Activated CD8-positive, alpha-beta memory T cell treated with anti-CD3 and anti-CD28 coated beads, Interleukin-2, amount 10 ng/mL, durations not matched to agents 7 days and 5 days (primary cell): ENCODE measurements around the gene BANF1. TPM values are rescaled to one million over a fixed set of nuclear protein-coding genes. Genes with fewer than 3 reads are reported as not detected.
A peak's percentile ranks its signal among the peaks of the same experiment; 100 is the strongest.

Source experiments
- ATAC-seq: fragments of 150-1000 bp; cut with Tn5 transposase; one replicate; pipeline ENCODE4 v1.10.0; 2021; ENCODE audit warnings: moderate library complexity
- CTCF ChIA-PET: fragments of 350-600 bp; sonication (Branson Sonifier 250); formaldehyde crosslinking; loops from one replicate; lab custom pipeline; 2021; ENCODE audit warnings: antibody characterized with exemption; lab: Charles Lee
- DNase-seq: peaks from one replicate; pipeline ENCODE4 v3.0.0-alpha.2; 2020
- H3K27ac Mint-ChIP-seq: one replicate; pipeline ENCODE4 v1.8.0; 2021; ENCODE audit warnings: mild to moderate bottlenecking, mixed read lengths
- H3K27me3 Mint-ChIP-seq: one replicate; pipeline ENCODE4 v1.8.0; 2021; ENCODE audit warnings: mixed read lengths
- H3K36me3 Mint-ChIP-seq: one replicate; pipeline ENCODE4 v1.8.0; 2021; ENCODE audit warnings: mild to moderate bottlenecking, mixed read lengths
- H3K4me1 Mint-ChIP-seq: one replicate; pipeline ENCODE4 v1.8.0; 2021; ENCODE audit warnings: mixed read lengths
- H3K4me3 Mint-ChIP-seq: one replicate; pipeline ENCODE4 v1.8.0; 2021; ENCODE audit warnings: mild to moderate bottlenecking, moderate library complexity, mixed read lengths
- H3K9me3 Mint-ChIP-seq: one replicate; pipeline ENCODE4 v1.8.0; 2022; ENCODE audit warnings: low read depth, mixed read lengths
- total RNA-seq, 2 experiments: library from RNA; stranded (reverse); gene quantifications; one replicate each; pipeline ENCODE4 v1.2.3, GENCODE V29; 2021

BANF1 gene
- total RNA-seq, 2 experiments from 2014 or later, result 199 to 227 TPM

DNA sequence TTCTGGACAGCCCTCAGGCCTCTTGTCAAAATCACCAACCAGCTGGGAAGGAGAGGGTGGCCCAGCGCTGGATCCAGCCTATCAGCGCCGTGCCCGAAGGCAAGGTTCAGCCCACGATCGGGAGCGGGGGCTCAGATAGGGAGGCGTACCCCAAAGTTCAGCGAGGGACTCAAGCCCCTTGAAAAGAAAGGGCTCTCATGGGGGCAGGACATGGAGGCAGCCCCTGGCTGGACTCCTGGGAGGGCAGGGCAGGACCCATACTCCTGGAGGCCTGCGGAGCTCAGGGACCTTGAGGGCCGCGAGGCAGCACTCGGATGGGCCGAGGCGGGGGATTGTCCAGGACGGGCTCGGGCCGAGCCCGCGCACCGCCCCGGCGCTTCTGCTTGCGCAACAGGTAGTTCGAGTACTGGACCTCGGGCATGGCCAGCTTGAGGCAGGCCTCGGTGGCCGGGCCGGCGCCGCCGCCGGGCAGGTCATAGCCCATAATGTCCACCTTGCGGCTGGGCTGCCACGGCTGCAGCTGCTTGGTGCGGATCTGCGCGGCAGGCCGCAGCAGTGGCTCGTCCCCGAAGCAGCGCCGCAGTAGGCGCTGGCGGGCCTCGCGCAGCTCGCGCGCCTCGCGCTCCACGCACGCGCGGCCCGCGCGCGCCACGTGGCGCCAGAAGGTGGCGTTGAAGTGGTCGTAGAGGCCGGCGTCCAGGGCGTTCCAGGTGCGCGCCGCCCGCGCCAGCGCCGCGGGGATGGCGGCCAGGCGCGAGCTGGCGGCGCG lies 40.1 kb downstream of the BANF1 start:
- CTCF ChIA-PET, result interaction anchor here (1.5 kb wide), 1 partner anchor 154 kb away, joined by 4 read pairs; the partner anchor contains the start of gene FIBP

GRCh38 chr11:66042996-66043906 lies 40.9 kb downstream of the BANF1 start:
- CTCF ChIA-PET, result interaction anchor here (1.1 to 3.5 kb wide), 8 partner anchors 11 to 246 kb away, joined by 3 to 35 read pairs (median 6); partner anchors contain the start of genes FIBP, PACS1, SF3B2 and YIF1A
- peaks cover 11% of the 10 kb centered on the region for H3K27me3 Mint-ChIP-seq
- H3K4me3 Mint-ChIP-seq, result no peak overlapping the region
- DNase-seq (no peak), ATAC-seq (no peak)
- no peak overlapping the region for H3K27ac Mint-ChIP-seq
- H3K36me3 Mint-ChIP-seq, result no peaks in the 10 kb centered on the region
- H3K4me1 Mint-ChIP-seq, result peaks cover 12% of the 10 kb centered on the region
- H3K9me3 Mint-ChIP-seq, result no peaks in the 10 kb centered on the region

More for the DNA sequence above, 40.1 kb downstream of the BANF1 start:
- H3K27ac Mint-ChIP-seq, result no peak overlapping the region
- H3K4me3 Mint-ChIP-seq, result no peak overlapping the region
- DNase-seq, result no peak
- peaks cover 12% of the 10 kb centered on the region for H3K4me1 Mint-ChIP-seq
- H3K9me3 Mint-ChIP-seq, result no peaks in the 10 kb centered on the region
- H3K36me3 Mint-ChIP-seq, result no peaks in the 10 kb centered on the region
- peaks cover 11% of the 10 kb centered on the region for H3K27me3 Mint-ChIP-seq
- no peak for ATAC-seq

DNA sequence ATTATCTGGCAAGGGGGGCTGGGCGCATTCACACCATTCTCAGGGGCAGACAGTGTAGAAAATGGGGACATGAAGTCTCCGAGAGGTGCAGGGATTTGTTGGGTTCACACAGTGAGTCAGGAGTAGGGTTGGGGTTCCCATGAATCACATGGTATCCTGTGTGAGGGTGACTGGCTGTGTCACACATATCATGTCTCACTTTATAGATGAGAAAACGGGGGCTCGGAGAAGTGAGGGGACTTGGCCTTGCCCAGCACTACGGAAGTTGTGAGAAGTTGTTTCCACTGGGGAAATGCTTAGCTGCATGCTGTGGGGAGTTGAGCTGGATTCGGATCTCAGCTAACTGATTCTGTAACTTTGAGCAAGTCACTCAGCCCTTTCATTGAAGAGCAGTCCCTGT lies 42.5 kb downstream of the BANF1 start:
- no peak overlapping the region for H3K27ac Mint-ChIP-seq
- no peaks in the 10 kb centered on the region for H3K9me3 Mint-ChIP-seq
- H3K4me1 Mint-ChIP-seq, result peaks cover 15% of the 10 kb centered on the region
- peaks cover 6% of the 10 kb centered on the region for H3K27me3 Mint-ChIP-seq
- no peaks in the 10 kb centered on the region for H3K36me3 Mint-ChIP-seq
- DNase-seq (no peak), ATAC-seq (peak; percentile 45)
- no peak overlapping the region for H3K4me3 Mint-ChIP-seq
- CTCF ChIA-PET, result interaction anchor here (0.6 to 4.9 kb wide), 39 partner anchors 9 to 505 kb away, joined by 3 to 51 read pairs (median 4); partner anchors contain the start of genes AP5B1, BANF1, CST6 and FIBP

- peak; percentile 96 for ATAC-seq
- CTCF ChIA-PET, result interaction anchor here (0.6 to 4.9 kb wide), 39 partner anchors 9 to 505 kb away, joined by 3 to 51 read pairs (median 4); partner anchors contain the start of genes AP5B1, BANF1, CST6 and FIBP
- peaks cover 17% of the 10 kb centered on the region for H3K4me1 Mint-ChIP-seq
- H3K27ac Mint-ChIP-seq, result no peak overlapping the region
- H3K36me3 Mint-ChIP-seq, result no peaks in the 10 kb centered on the region
- peak; percentile 86 for DNase-seq
- H3K27me3 Mint-ChIP-seq, result peaks cover 2% of the 10 kb centered on the region
- H3K9me3 Mint-ChIP-seq, result no peaks in the 10 kb centered on the region
- H3K4me3 Mint-ChIP-seq, result no peak overlapping the region
These were observed 42.9 kb downstream of the BANF1 start for GRCh38 chr11:66045177-66045639.

- ATAC-seq (no peak), DNase-seq (no peak)
- Mint-ChIP-seq H3K36me3 (no peaks in the 10 kb centered on the region), H3K27me3 (no peaks in the 10 kb centered on the region), H3K9me3 (no peaks in the 10 kb centered on the region), H3K4me1 (peaks cover 28% of the 10 kb centered on the region), H3K27ac (no peak overlapping the region), H3K4me3 (no peak overlapping the region)
- CTCF ChIA-PET, result interaction anchor here (1.4 to 4.9 kb wide), 4 partner anchors 12 to 38 kb away, joined by 5 to 51 read pairs (median 18); partner anchors contain the start of gene PACS1
These were observed 44.6 kb downstream of the BANF1 start for GRCh38 chr11:66046901-66047300.

GRCh38 chr11:66047541-66048365 lies 45.5 kb downstream of the BANF1 start:
- CTCF ChIA-PET, result interaction anchor here (2.5 to 4.9 kb wide), 2 partner anchors 26 to 39 kb away, joined by 6 to 51 read pairs; no protein-coding TSS in a partner anchor
- Mint-ChIP-seq H3K9me3 (no peaks in the 10 kb centered on the region), H3K4me3 (no peak overlapping the region), H3K4me1 (peaks cover 32% of the 10 kb centered on the region), H3K27ac (no peak overlapping the region), H3K27me3 (no peaks in the 10 kb centered on the region), H3K36me3 (peaks cover 5% of the 10 kb centered on the region)
- DNase-seq, result no peak
- ATAC-seq, result no peak

GRCh38 chr11:66048547-66049323 lies 46.4 kb downstream of the BANF1 start, which contains the start of gene GAL3ST3:
Gene GAL3ST3 (minus strand): TSS chr11:66049161. CDS start chr11:66045415, 3,746 bp downstream.
- Mint-ChIP-seq H3K36me3 (peaks cover 11% of the 10 kb centered on the region), H3K27ac (no peak within 1 kb of the TSS), H3K4me1 (peaks cover 39% of the 10 kb centered on the region), H3K9me3 (no peaks in the 10 kb centered on the region), H3K4me3 (no peak within 1 kb of the TSS), H3K27me3 (no peaks in the 10 kb centered on the region)
- CTCF ChIA-PET, result interaction anchor here (2.5 to 4.9 kb wide), 2 partner anchors 27 to 40 kb away, joined by 6 to 51 read pairs; no protein-coding TSS in a partner anchor
- DNase-seq (no peak), ATAC-seq (no peak)

GRCh38 chr11:66050581-66051231 lies 48.4 kb downstream of the BANF1 start:
- Mint-ChIP-seq H3K4me3 (peak overlapping the region; percentile 89), H3K27ac (peak overlapping the region; percentile 19), H3K4me1 (peaks cover 35% of the 10 kb centered on the region), H3K9me3 (no peaks in the 10 kb centered on the region), H3K36me3 (peaks cover 24% of the 10 kb centered on the region), H3K27me3 (no peaks in the 10 kb centered on the region)
- no peak for DNase-seq
- CTCF ChIA-PET, result interaction anchor here (0.9 to 8.4 kb wide), 10 partner anchors 15 to 424 kb away, joined by 3 to 93 read pairs (median 6); partner anchors contain the start of genes KAT5 and MUS81
- no peak for ATAC-seq

- DNase-seq, result no peak
- peaks cover 27% of the 10 kb centered on the region for H3K36me3 Mint-ChIP-seq
- H3K9me3 Mint-ChIP-seq, result no peaks in the 10 kb centered on the region
- peaks cover 35% of the 10 kb centered on the region for H3K4me1 Mint-ChIP-seq
- CTCF ChIA-PET, result interaction anchor here (1.2 to 8.4 kb wide), 11 partner anchors 15 to 425 kb away, joined by 3 to 93 read pairs (median 6); partner anchors contain the start of genes KAT5 and MUS81
- peak overlapping the region; percentile 83 for H3K27ac Mint-ChIP-seq
- no peaks in the 10 kb centered on the region for H3K27me3 Mint-ChIP-seq
- H3K4me3 Mint-ChIP-seq, result peak overlapping the region; percentile 89
- no peak for ATAC-seq
These were observed 49.1 kb downstream of the BANF1 start for GRCh38 chr11:66051371-66051765.

DNA sequence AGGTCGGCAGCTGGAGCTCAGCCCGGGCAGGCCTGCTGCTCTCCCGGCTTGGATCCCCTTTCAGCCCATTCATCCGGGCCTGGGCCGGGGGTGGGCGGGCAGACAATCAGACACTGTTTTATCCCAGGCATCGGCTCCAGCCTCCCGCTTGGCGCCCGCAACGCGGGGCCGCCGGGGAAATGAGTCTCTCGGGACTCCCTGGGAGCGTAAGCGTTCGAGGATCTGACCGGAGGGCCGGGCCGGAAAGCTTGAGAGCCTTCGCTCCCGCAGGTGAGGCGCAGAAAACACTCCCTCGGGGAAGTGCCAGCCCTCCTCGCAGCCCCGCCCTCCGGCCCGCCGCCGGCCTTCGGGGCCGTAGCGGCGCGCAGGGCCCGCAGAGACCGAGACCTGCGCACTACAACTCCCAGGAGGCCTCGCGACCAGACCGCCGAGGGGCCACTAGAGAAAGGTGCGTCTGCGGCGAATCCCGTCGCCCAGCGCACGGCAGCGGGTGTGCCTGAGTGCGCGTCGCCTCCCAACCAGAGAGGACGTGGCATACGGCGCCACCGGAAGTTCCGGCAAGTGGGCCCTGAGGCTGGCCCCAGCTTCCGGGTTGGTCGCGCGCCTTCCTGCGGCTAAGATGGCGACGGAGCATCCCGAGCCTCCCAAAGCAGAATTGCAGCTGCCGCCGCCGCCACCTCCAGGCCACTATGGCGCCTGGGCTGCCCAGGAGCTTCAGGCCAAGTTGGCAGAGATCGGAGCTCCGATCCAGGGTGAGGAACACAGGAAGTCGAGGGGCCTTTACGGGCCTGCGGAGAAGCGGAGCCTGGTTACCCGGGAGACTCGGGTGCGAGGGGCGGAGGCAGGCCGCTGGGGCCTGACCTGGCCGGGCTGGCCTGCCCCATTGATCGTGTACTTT lies 49.7 kb downstream of the BANF1 start, which contains the start of gene SF3B2:
TSS of gene SF3B2 (plus strand) at position 599 of the 898 bp plus-strand sequence. CDS start at position 620, 21 bp downstream.
- H3K4me1 Mint-ChIP-seq, result peaks cover 35% of the 10 kb centered on the region
- CTCF ChIA-PET, result interaction anchor here (1.0 to 8.4 kb wide), 17 partner anchors 7 to 426 kb away, joined by 3 to 93 read pairs (median 5); partner anchors contain the start of genes KAT5 and MUS81
- H3K9me3 Mint-ChIP-seq, result no peaks in the 10 kb centered on the region
- H3K27ac Mint-ChIP-seq, result peak within 1 kb of the TSS; percentile 99
- H3K36me3 Mint-ChIP-seq, result peaks cover 33% of the 10 kb centered on the region
- H3K4me3 Mint-ChIP-seq, result peak within 1 kb of the TSS; percentile 89
- peak; percentile 99 for DNase-seq
- H3K27me3 Mint-ChIP-seq, result no peaks in the 10 kb centered on the region
- peak; percentile 98 for ATAC-seq
